OCI-LY3 (cell line): Measurements from ENCODE around the gene SEPTIN1.

Source experiments
- H2AFZ ChIP-seq: fragments of 200-600, 300-600 bp; shearing (Covaris generic); 2 replicates; pipeline ENCODE4 v1.6.0; 2014; ENCODE audit warnings: antibody characterized with exemption, low read depth, low read length
- H3K27ac ChIP-seq: fragments of 200-600, 300-600 bp; sonication (generic); 2 replicates; pipeline ENCODE4 v1.5.1; 2014; ENCODE audit warnings: mild to moderate bottlenecking, low read length, moderate library complexity, mixed read lengths
- H3K27me3 ChIP-seq: fragments of 200-600, 300-600 bp; sonication (generic); 2 replicates; pipeline ENCODE4 v1.6.1; 2014; ENCODE audit warnings: low read depth, low read length, mixed read lengths
- H3K36me3 ChIP-seq: fragments of 200-600, 300-600 bp; sonication (generic); replicated peaks from 2 replicates; pipeline ENCODE3; 2014; ENCODE audit warnings: low read depth, low read length, mixed read lengths
- H3K4me1 ChIP-seq: fragments of 300-600, 200-600 bp; sonication (generic); 2 replicates; pipeline ENCODE4 v1.6.1; 2014; ENCODE audit warnings: low read length, mixed read lengths
- H3K4me2 ChIP-seq: fragments of 200-600, 300-600 bp; sonication (generic); 2 replicates; pipeline ENCODE4 v1.6.1; 2014; ENCODE audit warnings: low read length, mixed read lengths
- H3K4me3 ChIP-seq: fragments of 300-600, 200-600 bp; sonication (generic); 2 replicates; pipeline ENCODE4 v1.5.1; 2014; ENCODE audit warnings: antibody characterized with exemption, mild to moderate bottlenecking, low read length, moderate library complexity
- H3K79me2 ChIP-seq: fragments of 300-600, 200-600 bp; shearing (Covaris generic); 2 replicates; pipeline ENCODE4 v1.6.1; 2014; ENCODE audit warnings: mild to moderate bottlenecking, low read length, mixed read lengths
- H3K9ac ChIP-seq: fragments of 300-600, 200-600 bp; shearing (Covaris generic); 2 replicates; pipeline ENCODE4 v1.6.0; 2014; ENCODE audit warnings: mild to moderate bottlenecking, low read length, moderate library complexity
- H3K9me3 ChIP-seq: fragments of 200-600, 300-600 bp; shearing (Covaris generic); 2 replicates; pipeline ENCODE4 v1.6.1; 2014; ENCODE audit warnings: low read length, mixed read lengths; ENCODE audit not compliant: insufficient read depth
- H4K20me1 ChIP-seq: fragments of 200-600, 300-600 bp; sonication (generic); 2 replicates; pipeline ENCODE4 v1.6.1; 2016; ENCODE audit warnings: low read length, mixed read lengths; ENCODE audit not compliant: insufficient read depth
- EZH2phosphoT487 ChIP-seq: fragments of 200-600 bp; shearing (Covaris generic); IDR thresholded peaks from 2 replicates; pipeline ENCODE4 v1.6.1; 2018; ENCODE audit warnings: antibody characterized with exemption, mixed run types, low read depth
- TF ChIP-seq, protein P1 (sequence below): fragments of 200-600, 300-600 bp; sonication (generic); IDR thresholded peaks from 2 replicates; pipeline ENCODE4 v1.5.1; 2014; ENCODE audit warnings: antibody characterized with exemption, low read length, low read depth

The SEPTIN1 gene

DNA sequence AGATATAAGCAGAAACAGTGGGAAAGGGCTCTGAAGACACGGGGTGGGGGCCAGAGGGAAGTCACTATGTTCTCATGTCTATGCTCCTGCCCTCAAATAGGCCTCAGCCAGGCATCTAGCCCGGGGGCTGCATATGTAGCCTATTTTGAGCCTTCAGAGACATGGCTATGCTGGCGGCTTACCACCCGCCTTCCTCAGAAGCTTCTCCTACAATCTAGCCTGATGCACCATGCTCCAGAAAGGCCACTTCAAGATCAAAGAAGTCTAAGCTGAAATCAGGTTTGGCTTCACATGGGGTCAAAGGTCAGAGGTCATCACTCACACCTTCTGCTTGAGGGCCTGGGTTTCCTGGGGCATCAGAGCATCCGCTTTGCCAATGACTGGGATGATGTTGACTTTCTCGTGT, 1.6 kb downstream of the SEPTIN1 start:
- TF ChIP-seq, protein P1, sequence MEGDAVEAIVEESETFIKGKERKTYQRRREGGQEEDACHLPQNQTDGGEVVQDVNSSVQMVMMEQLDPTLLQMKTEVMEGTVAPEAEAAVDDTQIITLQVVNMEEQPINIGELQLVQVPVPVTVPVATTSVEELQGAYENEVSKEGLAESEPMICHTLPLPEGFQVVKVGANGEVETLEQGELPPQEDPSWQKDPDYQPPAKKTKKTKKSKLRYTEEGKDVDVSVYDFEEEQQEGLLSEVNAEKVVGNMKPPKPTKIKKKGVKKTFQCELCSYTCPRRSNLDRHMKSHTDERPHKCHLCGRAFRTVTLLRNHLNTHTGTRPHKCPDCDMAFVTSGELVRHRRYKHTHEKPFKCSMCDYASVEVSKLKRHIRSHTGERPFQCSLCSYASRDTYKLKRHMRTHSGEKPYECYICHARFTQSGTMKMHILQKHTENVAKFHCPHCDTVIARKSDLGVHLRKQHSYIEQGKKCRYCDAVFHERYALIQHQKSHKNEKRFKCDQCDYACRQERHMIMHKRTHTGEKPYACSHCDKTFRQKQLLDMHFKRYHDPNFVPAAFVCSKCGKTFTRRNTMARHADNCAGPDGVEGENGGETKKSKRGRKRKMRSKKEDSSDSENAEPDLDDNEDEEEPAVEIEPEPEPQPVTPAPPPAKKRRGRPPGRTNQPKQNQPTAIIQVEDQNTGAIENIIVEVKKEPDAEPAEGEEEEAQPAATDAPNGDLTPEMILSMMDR, result no peak
- no peak for TF ChIP-seq EZH2phosphoT487
- no peak overlapping the region for H3K27ac ChIP-seq
- H3K79me2 ChIP-seq, result peaks cover 21% of the 10 kb centered on the region
- H3K36me3 ChIP-seq, result peaks cover 5% of the 10 kb centered on the region
- no peak overlapping the region for H2AFZ ChIP-seq
- no peaks in the 10 kb centered on the region for H3K27me3 ChIP-seq
- H3K4me1 ChIP-seq, result peaks cover 34% of the 10 kb centered on the region
- no peak overlapping the region for H3K9ac ChIP-seq
- no peaks in the 10 kb centered on the region for H3K9me3 ChIP-seq
- no peak overlapping the region for H3K4me3 ChIP-seq
- no peak overlapping the region for H3K4me2 ChIP-seq
- H4K20me1 ChIP-seq, result no peaks in the 10 kb centered on the region

DNA sequence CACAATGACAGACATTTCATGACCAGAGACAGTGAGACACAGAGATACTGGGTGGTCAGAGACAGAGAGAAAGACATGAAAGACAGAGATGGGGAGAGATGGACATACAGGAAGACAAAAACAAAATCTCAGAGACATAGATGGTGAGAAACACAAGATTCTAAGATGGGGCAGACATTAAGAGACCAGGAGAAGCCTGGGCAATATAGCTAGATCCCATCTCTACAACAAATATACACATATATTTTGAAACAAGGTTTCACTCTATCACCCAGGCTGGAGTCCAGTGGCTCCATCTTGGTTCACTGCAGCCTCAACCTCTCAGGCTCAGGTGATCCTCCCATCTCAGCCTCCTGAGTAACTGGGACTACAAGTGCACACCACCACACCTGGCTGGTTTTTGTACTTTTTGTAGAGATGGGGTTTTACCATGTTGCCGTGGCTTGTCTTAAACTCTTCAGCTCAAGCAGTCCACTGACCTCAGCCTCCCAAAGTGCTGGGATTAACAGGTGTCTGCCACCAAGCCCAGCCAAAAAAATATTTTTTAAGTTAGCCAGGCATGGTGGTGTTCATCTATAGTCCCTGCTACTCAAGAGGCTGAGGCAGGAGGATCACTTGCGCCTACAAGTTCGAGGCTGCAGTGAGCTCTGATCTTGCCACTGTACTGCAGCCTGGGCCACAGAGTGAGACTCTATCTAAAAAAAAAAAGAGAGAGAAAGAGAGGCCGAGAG, 2.1 kb downstream of the SEPTIN1 start:
- H3K27ac ChIP-seq, result no peak overlapping the region
- H3K9ac ChIP-seq, result no peak overlapping the region
- TF ChIP-seq EZH2phosphoT487, result no peak
- TF ChIP-seq, protein P1, result no peak
- H2AFZ ChIP-seq, result no peak overlapping the region
- no peaks in the 10 kb centered on the region for H3K27me3 ChIP-seq
- no peaks in the 10 kb centered on the region for H3K9me3 ChIP-seq
- H4K20me1 ChIP-seq, result no peaks in the 10 kb centered on the region
- H3K36me3 ChIP-seq, result peaks cover 5% of the 10 kb centered on the region
- peaks cover 21% of the 10 kb centered on the region for H3K79me2 ChIP-seq
- H3K4me1 ChIP-seq, result peaks cover 34% of the 10 kb centered on the region
- no peak overlapping the region for H3K4me2 ChIP-seq
- no peak overlapping the region for H3K4me3 ChIP-seq

DNA sequence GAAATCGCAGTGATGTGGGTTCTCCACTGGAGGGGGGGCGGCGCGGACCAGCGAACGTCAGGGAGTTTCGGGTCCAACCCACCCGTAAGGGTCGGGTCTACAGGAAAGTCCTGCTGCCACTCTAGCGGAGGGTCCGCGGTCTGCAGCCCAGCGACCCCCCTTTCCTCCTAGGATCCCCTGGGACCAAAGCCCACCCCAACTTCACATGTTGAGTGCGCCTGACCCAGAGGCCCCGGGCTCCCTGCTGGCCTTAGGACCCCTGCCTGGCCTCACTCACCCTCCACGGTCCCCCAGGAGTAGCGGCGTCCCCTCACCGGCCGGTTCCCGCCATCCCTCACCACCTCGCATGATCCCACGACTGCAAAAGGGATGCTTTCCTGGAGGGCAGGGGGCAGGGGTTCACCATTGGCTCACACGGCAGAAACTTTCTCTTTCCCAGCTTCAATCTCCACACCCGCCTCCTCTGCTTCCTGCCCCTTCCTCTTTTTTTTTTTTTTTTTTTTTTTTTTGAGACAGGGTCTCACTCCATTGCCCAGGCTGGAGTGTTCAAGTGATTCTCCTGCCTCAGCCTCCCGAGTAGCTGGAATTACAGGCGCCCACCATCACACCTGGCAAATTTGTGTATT, 3.1 kb downstream of the SEPTIN1 start:
- peak overlapping the region; percentile 98 for H3K4me3 ChIP-seq
- peaks cover 34% of the 10 kb centered on the region for H3K4me1 ChIP-seq
- no peaks in the 10 kb centered on the region for H3K9me3 ChIP-seq
- no peaks in the 10 kb centered on the region for H3K27me3 ChIP-seq
- peak overlapping the region; percentile 34; the same call in 1 of the 2 replicates for H3K9ac ChIP-seq
- no peaks in the 10 kb centered on the region for H4K20me1 ChIP-seq
- peak overlapping the region; percentile 99 for H3K4me2 ChIP-seq
- peaks cover 5% of the 10 kb centered on the region for H3K36me3 ChIP-seq
- no peak for TF ChIP-seq EZH2phosphoT487
- TF ChIP-seq, protein P1, result no peak
- H2AFZ ChIP-seq, result no peak overlapping the region
- H3K79me2 ChIP-seq, result peaks cover 21% of the 10 kb centered on the region
- H3K27ac ChIP-seq, result no peak overlapping the region; the same call in 1 of the 2 replicates

DNA sequence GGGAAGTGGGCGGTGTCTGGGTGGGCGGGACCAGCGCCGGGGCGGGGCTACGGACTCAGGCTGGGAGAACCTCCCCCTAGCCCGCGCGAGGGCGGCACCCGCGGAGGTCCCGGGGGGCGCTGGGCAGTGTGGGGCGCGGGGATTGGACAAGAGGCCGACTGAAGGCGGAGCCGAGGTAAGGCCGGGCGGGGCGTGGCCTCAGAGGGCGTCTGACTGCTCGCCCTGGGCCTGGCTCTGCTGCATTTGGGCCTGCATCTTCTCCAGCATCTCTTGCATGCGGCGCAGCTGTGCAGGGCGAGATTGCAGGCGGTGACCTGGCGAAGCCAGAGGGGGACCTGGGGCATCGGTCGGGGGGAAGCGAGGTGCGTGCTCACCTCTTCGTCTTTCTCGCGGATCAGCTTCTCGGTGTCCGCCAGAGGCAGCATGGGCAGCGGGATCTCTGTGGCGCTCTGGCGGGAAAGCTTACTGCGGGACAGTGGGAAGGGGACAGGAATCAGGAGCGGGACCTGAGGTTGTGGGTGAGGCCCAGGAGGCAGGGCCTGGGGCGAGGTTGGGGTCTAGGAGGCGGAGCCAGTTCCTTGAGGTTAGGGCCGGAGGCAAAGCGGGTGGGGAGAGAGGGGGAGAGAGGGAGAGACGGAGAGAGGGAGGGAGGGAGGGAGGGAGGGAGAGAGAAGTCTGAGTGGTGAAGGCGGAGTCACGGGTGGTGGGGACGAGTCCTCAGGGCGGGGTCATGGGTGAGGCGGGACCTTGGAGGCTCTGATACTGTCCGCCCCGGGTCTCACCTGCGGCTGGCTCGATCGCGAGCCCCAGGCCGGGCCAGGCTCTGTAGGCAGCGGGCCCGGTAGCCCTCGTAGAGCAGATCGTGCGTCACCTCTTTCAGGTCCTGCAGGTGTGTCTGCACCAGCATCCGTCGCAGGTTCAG, 3.9 kb downstream of the SEPTIN1 start:
- Histone ChIP-seq H3K27me3 (no peaks in the 10 kb centered on the region), H3K9ac (peak overlapping the region; percentile 99), H3K79me2 (peaks cover 21% of the 10 kb centered on the region), H3K4me3 (peak overlapping the region; percentile 98), H3K27ac (peak overlapping the region; percentile 99), H3K4me1 (peaks cover 33% of the 10 kb centered on the region), H3K9me3 (no peaks in the 10 kb centered on the region), H4K20me1 (no peaks in the 10 kb centered on the region), H2AFZ (no peak overlapping the region), H3K4me2 (peak overlapping the region; percentile 99), H3K36me3 (peaks cover 5% of the 10 kb centered on the region)
- no peak for TF ChIP-seq EZH2phosphoT487
- TF ChIP-seq, protein P1, result no peak
